HG03103 (cell line): ENCODE data around the gene ZCCHC2.

Experiments
- ATAC-seq: cut with Tn5 transposase; IDR thresholded peaks from one replicate; pipeline ENCODE4 v1.9.1; 2021; ENCODE audit warnings: low read depth; ENCODE audit not compliant: unreplicated experiment

ZCCHC2 gene

DNA sequence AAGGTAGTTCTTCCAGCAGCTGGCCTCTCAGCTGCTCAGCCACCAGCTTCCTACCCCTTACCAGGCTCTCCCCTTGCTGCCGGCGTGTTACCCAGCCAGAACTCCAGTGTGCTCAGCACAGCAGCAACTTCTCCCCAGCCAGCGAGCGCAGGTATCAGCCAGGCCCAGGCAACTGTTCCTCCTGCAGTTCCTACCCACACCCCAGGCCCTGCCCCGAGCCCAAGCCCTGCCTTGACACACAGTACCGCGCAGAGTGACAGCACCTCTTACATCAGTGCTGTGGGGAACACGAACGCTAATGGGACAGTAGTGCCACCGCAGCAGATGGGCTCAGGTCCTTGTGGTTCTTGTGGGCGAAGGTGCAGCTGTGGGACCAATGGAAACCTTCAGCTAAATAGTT, 52.0 kb downstream of the ZCCHC2 start:
- no peak for ATAC-seq

DNA sequence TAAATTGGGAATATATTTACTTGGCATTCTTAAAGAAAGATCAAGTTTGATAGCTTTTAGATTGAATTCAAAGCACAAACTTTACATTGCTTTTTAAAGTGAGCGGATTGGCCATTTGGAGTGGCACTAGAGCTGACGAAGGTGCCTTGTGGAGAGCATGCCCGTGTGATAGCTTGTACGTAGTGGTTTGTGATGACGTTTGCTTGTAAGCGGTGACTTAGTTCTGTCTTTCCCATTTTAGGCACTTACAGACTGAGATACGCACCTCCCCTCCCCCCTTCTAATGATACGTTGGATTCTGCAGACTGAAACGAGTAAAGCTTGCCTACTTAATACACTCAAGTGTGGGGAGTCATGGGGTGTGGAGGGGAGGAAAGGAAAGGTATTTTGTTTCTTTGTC, 53.4 kb downstream of the ZCCHC2 start:
- no peak for ATAC-seq

DNA sequence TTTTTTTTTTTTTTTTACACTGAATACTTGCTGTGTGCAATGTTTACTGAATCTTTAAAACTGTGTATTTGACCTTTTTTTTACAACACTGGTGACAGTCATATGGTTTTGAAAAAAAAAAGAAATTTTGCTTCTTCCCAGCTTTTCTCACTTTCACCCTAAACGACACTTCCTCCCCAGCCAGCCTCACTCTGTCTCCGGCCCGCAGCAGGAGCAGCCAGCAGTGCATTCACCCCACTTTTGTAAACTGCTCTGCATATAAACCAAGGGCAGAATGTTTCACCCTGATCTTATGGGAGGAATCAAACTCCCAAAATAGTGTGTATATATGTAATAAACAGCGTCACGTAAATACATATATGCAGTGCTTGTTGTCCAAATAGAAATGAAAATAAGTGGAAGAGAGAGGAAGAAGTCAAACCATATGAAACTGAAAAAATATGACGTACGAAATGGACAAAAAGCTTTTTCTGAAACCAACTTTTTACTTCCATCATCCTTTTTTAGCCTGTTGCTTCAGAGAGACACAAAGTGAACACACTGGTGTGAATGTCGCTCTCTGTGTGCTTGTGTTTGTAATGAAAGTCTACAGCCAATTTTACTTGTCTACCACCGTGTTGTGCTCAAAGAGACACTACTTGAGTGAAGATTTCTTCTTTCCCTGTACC, 54.2 kb downstream of the ZCCHC2 start:
- peak; percentile 54 for ATAC-seq

DNA sequence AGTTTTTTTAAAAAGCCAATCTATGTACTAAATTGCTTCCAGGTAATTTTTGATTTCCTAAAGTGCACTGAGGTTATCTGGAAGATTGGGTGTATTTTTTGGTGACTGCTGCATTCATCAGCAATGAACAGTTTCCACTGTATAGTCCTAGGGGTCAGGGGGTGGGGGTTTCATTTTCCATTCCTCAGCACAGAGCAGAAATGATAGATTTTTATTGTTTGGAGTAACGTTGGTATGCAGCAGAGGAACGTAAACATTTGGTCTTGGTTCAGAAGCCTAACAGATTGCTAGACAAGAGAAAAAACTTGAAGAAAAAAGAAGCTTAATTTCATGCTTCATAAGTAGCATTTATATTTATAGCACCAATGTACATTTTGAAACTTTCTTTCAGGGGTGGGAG, 54.9 kb downstream of the ZCCHC2 start:
- no peak for ATAC-seq

DNA sequence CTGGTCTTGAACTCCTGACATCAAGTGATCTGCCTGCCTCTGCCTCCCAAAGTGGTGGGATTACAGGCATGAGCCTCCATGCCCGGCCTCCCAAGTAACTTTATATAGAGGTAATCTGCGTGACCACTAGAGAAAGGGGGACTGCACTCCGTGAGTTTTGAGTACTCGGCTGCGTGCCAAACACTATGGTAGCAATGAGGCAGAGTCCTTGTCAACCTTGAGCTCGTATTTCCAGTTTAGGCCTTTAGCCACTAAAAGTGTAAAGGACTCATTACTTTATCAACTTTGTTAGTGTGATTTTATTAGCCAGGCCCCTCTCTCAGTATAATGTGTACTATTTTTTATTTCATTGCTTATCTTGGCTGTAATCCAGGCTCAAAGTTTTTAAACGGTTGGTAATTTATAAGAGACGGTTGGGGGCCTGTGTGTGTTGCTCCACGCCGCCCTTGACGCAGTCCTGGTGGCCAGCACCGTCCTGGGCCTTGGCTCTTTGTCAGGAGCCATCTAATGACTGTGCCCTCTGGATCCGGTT, 56.2 kb downstream of the ZCCHC2 start:
- no peak for ATAC-seq

DNA sequence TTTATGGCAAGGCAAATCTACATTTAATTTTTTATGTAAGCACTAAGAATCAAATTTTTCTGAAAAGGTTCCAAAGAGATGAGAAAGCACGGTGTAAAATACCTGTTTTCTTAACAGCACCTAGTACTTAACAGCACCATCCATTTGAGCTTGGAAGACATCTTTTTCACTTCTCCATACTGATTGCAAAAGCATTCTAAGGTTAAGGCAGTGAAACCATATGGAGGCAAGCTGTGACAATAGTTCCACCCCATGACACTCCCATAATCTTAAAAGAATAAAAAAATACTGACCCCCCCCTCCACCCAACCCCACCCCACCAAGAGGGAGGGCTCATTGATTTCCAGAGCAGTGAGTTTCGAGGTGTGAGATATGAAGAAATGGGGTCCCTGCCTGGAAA, 60.6 kb downstream of the ZCCHC2 start:
- ATAC-seq = no peak

DNA sequence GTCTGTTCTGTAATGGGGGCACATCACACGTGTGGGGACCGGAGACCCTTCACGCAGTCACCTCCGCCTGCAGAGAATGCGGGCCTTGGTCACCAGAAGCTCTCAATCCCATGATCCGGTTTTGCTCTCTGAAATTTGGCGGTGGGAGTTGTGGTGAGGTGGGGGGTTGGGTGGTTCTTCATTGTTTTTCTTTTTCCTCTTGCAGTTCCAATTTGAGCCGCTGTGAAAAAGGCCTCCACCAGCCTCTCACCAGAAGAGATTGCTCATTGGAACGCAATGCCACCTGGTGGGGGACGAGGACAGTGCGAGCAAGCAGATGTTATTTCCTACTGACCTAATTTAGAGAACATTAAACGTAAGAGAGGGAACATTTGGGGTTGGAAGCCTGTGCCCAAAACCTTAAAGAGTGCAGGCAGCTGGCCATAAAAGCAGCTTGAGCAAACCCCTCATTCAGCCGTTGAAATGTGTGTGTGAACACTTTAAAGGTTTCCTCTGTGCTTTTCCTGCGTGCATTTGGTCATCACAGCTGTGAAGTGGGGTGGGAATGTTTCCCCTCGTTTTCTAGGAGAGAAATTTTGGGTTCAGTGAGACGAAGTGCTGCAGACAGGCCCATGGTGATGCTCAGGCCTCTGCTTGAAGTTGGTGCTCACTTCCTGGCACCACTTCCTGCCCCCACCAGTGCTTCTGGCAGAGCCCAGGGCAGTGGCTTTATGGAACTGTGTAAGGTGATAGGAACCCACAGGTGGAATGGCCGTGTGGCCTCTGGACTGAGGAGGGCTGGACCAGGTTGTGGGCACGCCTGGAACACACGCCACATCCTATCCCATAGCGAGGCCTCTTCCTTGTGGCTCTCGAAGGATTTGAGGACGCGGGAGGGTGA, 61.7 kb downstream of the ZCCHC2 start:
- peak; percentile 60 for ATAC-seq

DNA sequence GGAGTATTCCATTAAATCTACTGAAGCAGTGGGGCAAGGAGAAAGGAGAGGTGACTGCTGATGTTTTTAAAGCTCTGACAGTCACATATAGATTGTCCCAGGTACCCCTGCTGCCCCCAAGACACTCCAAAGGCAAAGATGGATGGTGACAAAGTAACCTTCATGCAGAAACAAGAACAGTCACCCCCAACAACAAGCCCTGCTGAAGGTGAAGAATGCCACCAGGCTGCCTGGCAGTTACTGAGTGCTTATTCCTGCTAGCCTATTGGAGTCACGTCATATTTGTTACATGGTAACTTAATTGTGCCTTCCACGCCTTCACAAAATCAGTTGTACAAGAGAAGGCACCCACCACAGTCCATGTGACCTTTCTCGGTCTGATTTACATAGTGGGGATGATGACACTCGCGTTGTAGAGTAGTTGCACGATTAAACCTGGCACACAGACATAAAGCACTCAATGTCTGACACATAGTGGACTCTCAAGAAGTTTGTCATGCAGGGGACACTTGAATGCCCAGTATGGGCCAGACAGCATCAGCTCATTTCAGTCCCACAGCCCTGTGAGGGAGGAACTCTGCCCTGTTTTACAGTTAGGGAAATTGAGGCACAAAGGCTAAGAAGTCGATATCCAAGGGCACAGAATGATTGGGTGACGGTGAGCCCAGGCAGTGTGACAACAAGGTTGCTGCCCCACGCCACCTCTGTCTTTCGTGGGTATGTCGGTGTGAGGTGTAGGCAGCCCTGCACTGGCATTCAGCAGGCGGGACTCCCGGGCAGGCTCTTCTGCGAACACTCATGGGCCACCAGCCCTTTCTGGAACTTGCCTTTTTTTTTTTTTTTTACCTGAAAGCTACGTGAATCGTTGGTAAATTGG, 62.7 kb downstream of the ZCCHC2 start:
- ATAC-seq = no peak

DNA sequence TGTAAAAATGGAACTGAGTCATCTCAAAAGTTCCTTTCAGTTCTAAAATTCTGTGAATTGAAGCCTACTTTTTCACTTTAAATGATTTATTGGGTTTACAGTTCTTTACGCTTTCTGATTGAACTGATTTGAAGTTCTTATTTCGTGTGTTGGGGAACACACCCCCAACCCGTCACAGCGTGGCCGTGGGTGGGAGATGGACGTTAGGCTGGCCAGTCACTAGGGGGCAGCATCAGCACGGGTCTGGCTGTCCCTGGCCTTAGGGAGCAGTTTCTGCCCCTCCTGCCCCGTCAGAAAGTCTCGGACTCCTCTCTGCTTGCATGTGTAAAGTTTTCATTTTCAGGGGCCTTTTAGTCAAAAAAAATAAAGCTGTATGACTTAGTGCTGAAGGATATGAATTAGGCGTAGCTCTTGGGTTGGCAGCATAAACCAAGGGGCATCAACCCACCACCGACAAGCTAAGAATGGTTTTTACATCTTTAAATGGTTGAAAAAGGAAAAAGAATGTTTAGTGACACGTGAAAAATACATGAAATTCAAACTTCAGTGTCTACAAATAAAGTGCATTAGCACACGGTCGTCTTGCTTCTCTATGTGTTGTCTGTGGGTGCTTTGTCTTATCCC, 63.4 kb downstream of the ZCCHC2 start:
- ATAC-seq = peak; percentile 53

DNA sequence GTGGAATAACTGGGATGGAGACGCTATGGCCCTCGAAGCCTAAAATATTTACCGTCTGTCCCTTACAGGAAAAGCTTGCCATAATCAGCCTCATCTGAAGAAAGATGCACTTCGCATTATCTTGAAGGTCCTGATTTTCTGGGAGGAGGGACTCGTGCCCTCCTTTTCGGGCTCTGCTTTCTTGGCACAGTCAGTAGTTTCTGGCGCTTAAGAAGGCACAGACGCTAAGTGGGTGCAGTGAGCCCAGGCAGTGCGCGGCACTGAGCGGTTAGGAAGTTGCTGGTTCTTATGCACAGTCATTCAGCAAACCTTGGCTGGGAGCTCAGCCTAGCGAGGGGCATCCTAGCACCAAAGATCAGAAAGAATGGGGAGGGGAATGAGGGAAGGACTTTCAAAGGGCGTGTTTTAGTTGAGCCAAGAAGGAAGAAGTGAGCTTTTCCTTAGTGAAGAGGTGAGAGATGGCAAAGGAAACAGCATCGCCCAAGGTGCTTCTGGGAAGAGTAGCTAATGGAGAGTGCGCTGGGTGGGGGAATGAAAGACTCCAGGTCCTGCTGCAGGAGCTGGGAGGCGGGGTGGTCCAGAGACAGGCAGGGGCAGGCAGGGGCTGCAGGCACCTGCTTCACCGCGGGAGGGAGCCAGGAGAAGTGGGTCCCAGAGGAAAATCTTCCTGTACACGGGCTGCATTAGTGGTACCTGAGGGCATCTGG, 64.1 kb downstream of the ZCCHC2 start:
- ATAC-seq = no peak

DNA sequence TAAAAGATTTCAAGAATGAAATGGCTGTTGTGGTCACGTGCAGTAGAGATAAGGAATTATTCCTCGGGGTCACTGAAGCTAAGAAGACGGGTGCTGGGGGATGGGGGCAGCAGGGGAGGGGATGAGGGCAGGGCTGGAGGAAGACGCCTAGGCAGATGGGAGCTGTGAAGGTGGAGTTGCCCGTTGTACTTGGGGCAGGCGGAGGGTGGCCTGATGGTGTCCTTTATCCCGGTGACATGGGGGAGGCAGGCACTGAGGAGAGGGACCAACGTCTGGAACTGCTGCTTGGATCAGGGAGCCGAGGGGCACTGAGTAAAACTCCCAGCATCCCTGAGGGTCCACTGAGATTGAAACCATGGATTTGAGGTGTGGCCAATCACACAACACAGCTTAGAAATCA, 64.9 kb downstream of the ZCCHC2 start:
- ATAC-seq = no peak

DNA sequence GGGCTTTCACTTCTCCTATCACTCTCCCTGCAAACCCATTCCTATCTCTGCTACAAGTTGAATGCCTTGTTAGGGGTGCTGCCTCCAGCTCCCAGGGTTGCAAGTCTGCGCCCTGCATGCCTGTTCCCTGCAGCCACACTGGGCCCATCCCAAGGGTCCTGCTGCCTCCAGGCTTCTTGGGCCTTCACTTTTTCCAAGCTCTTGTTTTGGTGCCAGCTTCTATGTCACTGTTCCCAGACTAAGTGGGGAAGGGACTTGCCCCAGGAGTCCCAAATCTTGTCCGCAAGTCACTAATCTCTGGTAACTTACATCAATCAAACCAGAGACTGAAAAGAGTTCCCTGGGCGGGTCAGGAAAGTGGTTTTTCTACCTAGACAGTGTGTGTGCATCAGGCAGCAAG, 65.4 kb downstream of the ZCCHC2 start:
- no peak for ATAC-seq

DNA sequence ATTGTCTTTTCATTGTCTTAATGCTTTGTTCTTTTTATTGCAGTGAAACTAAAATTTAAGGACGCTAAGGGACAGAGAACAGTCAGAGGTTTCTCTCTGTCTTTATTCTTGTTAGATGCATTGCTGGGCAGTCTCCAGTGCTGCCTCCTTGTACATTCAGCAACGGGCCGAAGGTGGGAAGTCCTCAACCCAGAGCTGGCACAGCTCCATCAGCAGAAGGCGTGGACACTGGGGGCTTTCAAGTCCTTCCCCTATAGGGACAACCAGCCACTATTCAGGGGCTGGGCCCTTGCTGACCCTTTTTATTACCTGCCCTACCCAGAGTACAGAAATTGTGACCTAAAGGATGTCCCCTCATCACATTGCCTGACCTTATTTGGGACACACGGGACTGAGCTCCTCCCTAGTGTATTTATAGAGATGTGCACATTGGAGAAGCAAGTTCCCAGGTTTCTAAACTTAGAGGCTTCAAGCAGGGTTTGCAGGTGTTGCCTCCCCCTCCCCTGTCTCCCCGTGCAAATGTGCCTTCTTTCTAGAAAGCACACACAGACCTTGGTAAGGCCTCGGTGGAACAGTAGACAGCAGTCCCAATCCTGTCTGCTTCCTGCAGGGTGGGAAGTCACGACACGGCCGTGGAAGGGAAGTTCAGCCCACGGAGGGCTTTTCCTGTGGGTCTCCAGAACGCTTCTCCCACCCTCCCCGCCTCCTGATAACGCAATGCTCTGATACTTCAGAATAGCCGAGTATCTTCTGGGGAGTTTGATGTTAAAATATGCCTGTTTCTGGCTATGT, 68.2 kb downstream of the ZCCHC2 start:
- no peak for ATAC-seq

DNA sequence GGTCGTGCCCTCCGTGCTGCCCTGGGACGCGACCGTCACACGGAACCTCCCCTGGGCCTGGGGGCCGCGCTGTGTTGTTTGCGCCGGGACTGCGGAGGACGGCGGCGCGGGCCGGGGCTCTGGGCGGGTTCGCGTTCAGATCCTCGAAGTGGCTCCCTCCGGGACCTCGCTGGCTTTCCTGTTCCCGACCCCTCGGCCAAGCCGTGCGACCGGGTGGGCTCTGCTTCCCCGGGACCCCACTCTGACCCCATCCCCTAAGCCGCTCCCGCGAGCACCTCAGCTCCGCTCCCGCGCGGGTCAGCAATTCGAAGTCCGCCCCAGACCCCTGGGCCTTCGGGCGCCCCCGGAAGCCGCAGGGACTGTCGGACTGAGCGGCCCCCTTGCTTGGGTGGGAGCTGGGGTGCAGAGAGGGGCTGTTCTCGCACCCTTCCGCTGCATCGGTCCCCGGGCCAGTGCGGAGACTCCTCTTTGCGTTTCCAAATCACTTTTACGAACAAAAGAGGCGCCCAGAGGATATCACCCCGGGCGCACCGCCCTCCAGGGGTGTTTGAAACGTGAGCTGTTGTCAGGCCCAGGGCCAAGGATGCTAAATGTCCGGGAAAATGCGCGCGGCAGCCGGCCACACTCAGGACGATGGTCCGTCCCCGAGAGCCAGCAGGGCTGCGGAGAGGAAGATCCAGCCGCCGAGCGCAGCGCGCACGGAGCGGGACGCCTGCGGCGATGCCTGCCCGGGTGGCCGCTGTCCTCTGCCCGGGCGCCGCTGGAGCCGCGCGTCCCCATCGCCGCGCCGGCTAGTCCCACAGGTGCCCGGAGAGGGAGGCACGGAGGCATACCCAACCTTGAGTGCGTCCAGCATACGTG, 73.5 kb downstream of the ZCCHC2 start:
- ATAC-seq = no peak

DNA sequence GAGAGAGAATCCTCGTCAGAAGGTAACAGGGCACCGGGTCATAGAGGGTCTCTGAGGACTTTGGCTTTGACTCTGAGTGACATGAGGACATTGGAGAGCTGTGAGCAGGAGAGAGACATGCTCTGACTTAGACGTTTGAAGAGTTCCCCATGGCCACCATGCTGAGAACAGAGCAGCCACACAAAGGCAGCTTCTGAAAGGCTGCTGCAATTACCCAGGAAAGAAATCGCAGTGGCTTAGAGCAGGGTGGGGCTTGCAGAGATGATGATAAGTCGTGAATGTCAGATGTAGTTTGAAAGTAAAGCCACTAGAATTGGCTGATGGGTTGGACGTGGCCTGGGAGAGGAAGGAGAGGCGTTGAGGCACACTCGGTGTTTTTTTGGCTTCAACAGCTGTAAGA, 79.0 kb downstream of the ZCCHC2 start:
- no peak for ATAC-seq

DNA sequence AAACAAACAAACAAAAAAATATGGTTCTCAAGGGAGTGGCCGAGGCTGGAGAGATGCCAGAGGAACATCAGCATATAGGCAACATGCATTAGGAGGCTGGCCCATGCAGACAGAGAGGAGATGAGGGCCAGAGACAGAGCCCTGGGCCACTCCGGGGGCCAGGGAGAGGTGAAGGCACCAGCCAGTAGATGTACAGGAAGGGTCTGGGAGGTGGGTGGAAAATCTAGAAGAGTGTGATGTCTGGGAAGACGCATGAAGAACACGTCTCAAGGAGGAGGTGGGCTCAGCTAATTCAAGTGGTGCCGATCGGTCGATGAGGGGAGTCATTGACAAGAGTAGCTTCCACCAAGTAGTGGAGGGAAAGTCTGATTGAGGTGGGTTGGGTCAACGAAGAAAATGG, 79.9 kb downstream of the ZCCHC2 start:
- ATAC-seq = no peak

DNA sequence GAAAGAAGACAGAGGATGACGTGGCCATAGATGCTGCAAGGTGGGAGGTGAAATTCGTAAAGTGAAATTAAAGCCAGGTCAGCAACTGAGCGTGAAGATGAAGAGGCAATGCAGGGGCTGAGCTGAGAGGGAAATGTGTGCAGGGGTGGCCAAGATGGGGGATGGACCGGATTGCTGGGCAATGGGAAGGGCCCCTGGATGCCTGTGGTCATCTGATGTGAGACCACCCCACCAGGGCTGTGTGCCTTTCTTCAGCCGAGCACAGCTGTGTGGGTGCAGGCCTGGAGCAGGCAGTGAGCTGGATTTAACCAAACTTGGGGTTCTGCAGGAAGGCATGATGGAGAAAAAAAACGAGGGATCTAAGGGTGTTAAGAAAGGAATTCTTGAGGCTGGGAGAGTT, 80.4 kb downstream of the ZCCHC2 start:
- no peak for ATAC-seq

DNA sequence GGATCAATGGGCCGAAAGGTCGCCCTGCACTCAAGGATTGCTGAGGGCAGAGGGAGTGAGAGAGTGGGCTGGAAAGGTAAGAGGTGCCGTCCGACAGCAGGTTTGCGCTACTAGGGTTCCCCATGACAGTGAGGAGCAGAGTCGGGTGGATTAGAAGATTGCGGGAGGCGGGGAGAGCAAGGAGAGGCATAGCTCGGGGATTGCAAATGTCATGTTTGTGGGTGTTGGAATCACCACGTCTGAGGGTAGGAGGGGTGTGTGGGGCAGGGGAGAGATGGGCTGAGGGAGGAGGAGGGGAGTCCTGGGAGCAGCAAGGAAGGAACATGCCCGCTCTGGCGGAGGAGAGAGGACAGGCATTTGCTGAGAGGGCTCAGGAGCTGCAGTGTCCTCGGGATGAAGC, 81.2 kb downstream of the ZCCHC2 start:
- no peak for ATAC-seq
